Body of pancreas (tissue), 4 donors: ENCODE measurements around the gene SLC41A3.

Experiments
- CTCF ChIP-seq, 7 experiments: fragments of 450-650 bp in 4 of 7; fragments of 200-600 bp in 3 of 7; sonication (generic) in 3 of 7; IDR thresholded peaks; one replicate each; pipeline ENCODE4 v1.5.1; 2016 to 2019; ENCODE audit warnings: antibody characterized with exemption in 7 of 7
- POLR2A ChIP-seq, 3 donors: fragments of 450-650 bp; IDR thresholded peaks; one replicate each; pipeline ENCODE4 v1.6.1; 2016; ENCODE audit warnings: antibody characterized with exemption in 3 of 3, mild to moderate bottlenecking in 2 of 3

- TF ChIP-seq POLR2A (IDR thresholded peaks at IDR 0.05) (no peak), CTCF (IDR thresholded peaks at IDR 0.05) (no peak)
Measured at GRCh38 chr3:126104742-126105605, 21.1 kb upstream of the SLC41A3 start.
